Measurements from ENCODE around the gene RENBP. TPM values are rescaled to one million over a fixed set of nuclear protein-coding genes. Genes with fewer than 3 reads are reported as not detected.

Gene RENBP
- total RNA-seq, 5 donors from 2014 or later (not counting 1 experiment from before 2014, with no cell fraction given): 10.2 to 23.5 (median 19.5) TPM

DNA sequence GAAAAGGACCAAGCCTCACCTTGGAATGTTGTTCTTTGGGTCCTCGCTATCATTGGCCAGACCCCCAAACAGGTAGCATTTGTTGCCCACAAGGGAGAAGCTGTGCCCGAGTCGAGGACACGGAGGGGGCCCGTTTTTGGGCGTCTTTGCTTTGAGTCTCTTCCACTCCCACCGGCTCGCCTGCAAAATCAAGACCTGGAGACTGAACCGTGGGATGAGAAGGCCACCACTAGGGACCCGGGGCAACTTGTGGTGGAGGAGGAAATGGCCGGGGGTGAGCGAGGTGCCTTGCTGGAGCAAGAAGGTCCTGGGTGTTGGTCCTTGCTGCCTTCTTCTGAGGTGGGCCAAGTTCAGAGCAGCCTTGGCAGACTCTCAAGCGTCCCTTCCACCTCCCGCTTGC is 19.7 kb upstream of the RENBP start:
- DNase-seq: no peak
- Histone ChIP-seq H3K27ac (ENCODE audit: low read length) (no peak overlapping the region), H3K4me3 (ENCODE audit: control insufficient read depth in 1 of 2, extremely low read depth in 1 of 2, low read length in 1 of 2) (no peak overlapping the region), H3K36me3 (ENCODE audit: control insufficient read depth in 2 of 2, extremely low read depth in 1 of 2, insufficient read depth in 1 of 2, low read length in 1 of 2) (peaks cover 18 to 50% of the 10 kb centered on the region in 2 donors), H3K4me1 (ENCODE audit: control insufficient read depth in 1 of 2, extremely low read depth in 1 of 2, insufficient read depth in 2 of 2, low read length in 2 of 2) (peaks cover 6 to 50% of the 10 kb centered on the region in 2 experiments), H3K27me3 (replicated peaks in 1 of 2; ENCODE audit: control insufficient read depth in 2 of 2, extremely low read depth in 1 of 2, insufficient read depth in 2 of 2, low read length in 1 of 2) (no peaks in the 10 kb centered on the region), H3K9me3 (no peaks in the 10 kb centered on the region)
- Mint-ChIP-seq H3K36me3 (peaks cover 4% of the 10 kb centered on the region), H3K4me3 (no peak overlapping the region), H3K27ac (no peak overlapping the region), H3K4me1 (peaks cover 34 to 42% (median 40%) of the 10 kb centered on the region in 3 donors), H3K27me3 (no peaks in the 10 kb centered on the region), H3K9me3 (no peaks in the 10 kb centered on the region)
- ATAC-seq (replicated peaks in 1 of 4): no peak
- ChIA-PET POLR2A (no interaction called here), CTCF (no interaction called here)
- no CpG with 5 or more reads among the region's 14 CpGs for WGBS (ENCODE audit: insufficient coverage)

DNA sequence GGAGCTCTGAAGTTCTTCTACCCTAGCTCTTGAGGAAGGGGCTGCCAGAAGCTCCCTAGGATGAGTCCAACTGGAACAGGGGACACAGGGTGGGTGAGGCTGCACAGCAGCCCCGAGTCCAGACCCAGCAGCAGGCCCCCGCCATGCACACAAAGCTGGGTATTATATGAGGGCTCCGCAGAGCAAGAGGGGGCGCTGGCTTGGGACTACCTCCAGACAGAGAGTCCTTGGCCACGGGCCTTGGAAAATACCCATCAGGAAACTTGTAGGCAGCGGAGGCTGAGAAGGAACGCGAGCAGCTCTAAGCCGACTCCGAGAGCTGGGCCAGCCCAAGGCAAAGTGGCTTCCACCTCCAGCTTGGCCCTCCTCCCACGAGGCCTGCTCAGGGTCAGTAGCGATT is 19.1 kb upstream of the RENBP start:
- H3K4me3 ChIP-seq (ENCODE audit: control insufficient read depth in 1 of 2, extremely low read depth in 1 of 2, low read length in 1 of 2): no peak overlapping the region
- Mint-ChIP-seq H3K36me3 (peaks cover 4% of the 10 kb centered on the region), H3K9me3 (no peaks in the 10 kb centered on the region), H3K4me3 (no peak overlapping the region), H3K27me3 (no peaks in the 10 kb centered on the region), H3K4me1 (peaks cover 33 to 40% (median 36%) of the 10 kb centered on the region in 3 donors), H3K27ac (no peak overlapping the region)
- CTCF ChIA-PET: interaction anchor here in 1 of 2 donors (0.5 kb wide), 2 partner anchors 11 to 15 kb away, joined by 3 to 4 read pairs; no protein-coding TSS in a partner anchor
- H3K36me3 ChIP-seq (ENCODE audit: control insufficient read depth in 2 of 2, extremely low read depth in 1 of 2, insufficient read depth in 1 of 2, low read length in 1 of 2): peaks cover 20 to 55% of the 10 kb centered on the region in 2 donors
- POLR2A ChIA-PET: no interaction called here
- no peak for DNase-seq
- no peaks in the 10 kb centered on the region for H3K27me3 ChIP-seq (replicated peaks in 1 of 2; ENCODE audit: control insufficient read depth in 2 of 2, extremely low read depth in 1 of 2, insufficient read depth in 2 of 2, low read length in 1 of 2)
- H3K27ac ChIP-seq (ENCODE audit: low read length): no peak overlapping the region
- WGBS (ENCODE audit: insufficient coverage): 100% methylated on average over 3 of the region's 12 CpGs
- no peaks in the 10 kb centered on the region for H3K9me3 ChIP-seq
- H3K4me1 ChIP-seq (ENCODE audit: control insufficient read depth in 1 of 2, extremely low read depth in 1 of 2, insufficient read depth in 2 of 2, low read length in 2 of 2): peaks cover 6 to 44% of the 10 kb centered on the region in 2 experiments
- no peak for ATAC-seq (replicated peaks in 1 of 4)

DNA sequence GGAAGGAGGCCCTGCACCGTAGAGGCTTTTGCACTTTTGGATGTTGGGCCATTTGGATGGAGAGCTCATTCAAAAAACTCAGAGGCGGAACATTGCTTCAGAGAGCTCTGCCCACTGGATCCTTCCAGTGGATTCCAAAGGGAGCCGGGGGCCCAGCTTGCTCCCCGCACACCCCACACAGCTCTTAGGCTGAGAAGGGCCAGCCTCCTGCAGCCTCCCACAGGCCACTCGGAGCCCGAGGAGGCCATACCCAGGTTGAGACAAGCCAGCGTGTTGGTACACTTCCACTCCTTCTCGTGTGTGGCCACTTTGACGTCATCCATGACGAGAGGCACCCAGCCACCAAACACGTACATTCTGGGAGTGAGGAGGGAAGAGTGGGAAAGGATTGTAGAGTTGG is 16.8 kb upstream of the RENBP start:
- peaks cover 11 to 19% (median 14%) of the 10 kb centered on the region in 3 donors for H3K4me1 Mint-ChIP-seq
- H3K36me3 Mint-ChIP-seq: peaks cover 7% of the 10 kb centered on the region
- H3K27me3 ChIP-seq (replicated peaks in 1 of 2; ENCODE audit: control insufficient read depth in 2 of 2, extremely low read depth in 1 of 2, insufficient read depth in 2 of 2, low read length in 1 of 2): no peaks in the 10 kb centered on the region
- no peaks in the 10 kb centered on the region for H3K9me3 Mint-ChIP-seq
- no peaks in the 10 kb centered on the region for H3K27me3 Mint-ChIP-seq
- H3K4me1 ChIP-seq (ENCODE audit: control insufficient read depth in 1 of 2, extremely low read depth in 1 of 2, insufficient read depth in 2 of 2, low read length in 2 of 2): peaks cover 0 to 21% of the 10 kb centered on the region in 2 experiments
- H3K27ac Mint-ChIP-seq: no peak overlapping the region
- H3K9me3 ChIP-seq: no peaks in the 10 kb centered on the region
- CTCF ChIA-PET: no interaction called here
- H3K4me3 ChIP-seq (ENCODE audit: control insufficient read depth in 1 of 2, extremely low read depth in 1 of 2, low read length in 1 of 2): no peak overlapping the region
- DNase-seq: no peak
- ATAC-seq (replicated peaks in 1 of 4): no peak
- no peak overlapping the region for H3K27ac ChIP-seq (ENCODE audit: low read length)
- WGBS (ENCODE audit: insufficient coverage): 100% methylated on average over 2 of the region's 11 CpGs
- H3K36me3 ChIP-seq (ENCODE audit: control insufficient read depth in 2 of 2, extremely low read depth in 1 of 2, insufficient read depth in 1 of 2, low read length in 1 of 2): peaks cover 20 to 77% of the 10 kb centered on the region in 2 donors
- H3K4me3 Mint-ChIP-seq: no peak overlapping the region
- POLR2A ChIA-PET: interaction anchor here in 1 of 2 donors (0.6 kb wide), 1 partner anchor 9 kb away, joined by 4 read pairs; no protein-coding TSS in a partner anchor

DNA sequence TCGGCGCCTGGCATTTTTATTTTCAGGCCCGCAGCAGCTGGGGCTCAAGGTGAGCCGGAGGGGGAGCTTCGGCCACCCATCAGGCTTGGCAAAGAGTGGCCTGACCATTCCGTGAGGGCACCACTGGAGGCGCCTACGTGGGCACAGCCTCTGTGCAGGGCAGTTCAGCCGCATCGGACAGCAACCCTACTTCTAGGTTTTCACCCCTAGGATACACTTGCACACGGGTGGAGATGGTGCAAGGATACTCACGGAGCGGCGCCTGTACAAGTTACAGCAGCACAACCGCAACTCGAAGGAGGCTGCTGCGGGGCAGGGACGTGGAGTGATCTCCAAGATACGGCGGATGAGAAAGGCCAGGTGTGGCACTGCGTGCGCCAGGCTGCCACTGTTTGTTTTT is 16.3 kb upstream of the RENBP start:
- Histone ChIP-seq H3K36me3 (ENCODE audit: control insufficient read depth in 2 of 2, extremely low read depth in 1 of 2, insufficient read depth in 1 of 2, low read length in 1 of 2) (peaks cover 20 to 81% of the 10 kb centered on the region in 2 donors), H3K4me1 (ENCODE audit: control insufficient read depth in 1 of 2, extremely low read depth in 1 of 2, insufficient read depth in 2 of 2, low read length in 2 of 2) (peaks cover 0 to 16% of the 10 kb centered on the region in 2 experiments), H3K27me3 (replicated peaks in 1 of 2; ENCODE audit: control insufficient read depth in 2 of 2, extremely low read depth in 1 of 2, insufficient read depth in 2 of 2, low read length in 1 of 2) (no peaks in the 10 kb centered on the region), H3K27ac (ENCODE audit: low read length) (no peak overlapping the region), H3K9me3 (no peaks in the 10 kb centered on the region), H3K4me3 (ENCODE audit: control insufficient read depth in 1 of 2, extremely low read depth in 1 of 2, low read length in 1 of 2) (no peak overlapping the region)
- POLR2A ChIA-PET: no interaction called here
- Mint-ChIP-seq H3K27me3 (no peaks in the 10 kb centered on the region), H3K36me3 (peaks cover 7% of the 10 kb centered on the region), H3K27ac (no peak overlapping the region), H3K4me3 (no peak overlapping the region), H3K9me3 (no peaks in the 10 kb centered on the region), H3K4me1 (peaks cover 7 to 14% (median 9%) of the 10 kb centered on the region in 3 donors)
- DNase-seq (no peak), ATAC-seq (replicated peaks in 1 of 4) (no peak)
- CTCF ChIA-PET: no interaction called here
- 95% methylated on average over 14 of the region's 22 CpGs for WGBS (ENCODE audit: insufficient coverage)

DNA sequence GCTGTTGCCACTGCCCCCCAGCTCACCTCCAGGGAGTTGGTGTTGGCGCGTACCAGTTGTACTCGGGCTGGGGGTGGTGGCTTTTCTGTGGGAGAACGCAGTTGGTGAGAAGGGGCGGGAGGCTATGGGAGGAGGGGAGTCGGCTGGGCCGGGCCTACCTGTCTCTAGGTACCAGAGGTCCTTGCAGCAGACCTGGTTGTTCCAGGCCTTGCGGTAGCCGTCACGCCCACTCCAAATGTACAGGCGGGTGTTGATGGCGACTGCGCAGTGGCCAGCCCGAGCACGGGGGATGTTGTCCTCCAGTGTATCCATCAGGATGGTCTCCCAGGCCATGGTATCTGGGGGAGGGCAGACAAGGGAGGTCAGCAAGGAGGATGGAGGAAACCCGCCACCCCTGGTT is 15.6 kb upstream of the RENBP start:
- H3K27ac Mint-ChIP-seq: no peak overlapping the region
- no peak for ATAC-seq (replicated peaks in 1 of 4)

DNA sequence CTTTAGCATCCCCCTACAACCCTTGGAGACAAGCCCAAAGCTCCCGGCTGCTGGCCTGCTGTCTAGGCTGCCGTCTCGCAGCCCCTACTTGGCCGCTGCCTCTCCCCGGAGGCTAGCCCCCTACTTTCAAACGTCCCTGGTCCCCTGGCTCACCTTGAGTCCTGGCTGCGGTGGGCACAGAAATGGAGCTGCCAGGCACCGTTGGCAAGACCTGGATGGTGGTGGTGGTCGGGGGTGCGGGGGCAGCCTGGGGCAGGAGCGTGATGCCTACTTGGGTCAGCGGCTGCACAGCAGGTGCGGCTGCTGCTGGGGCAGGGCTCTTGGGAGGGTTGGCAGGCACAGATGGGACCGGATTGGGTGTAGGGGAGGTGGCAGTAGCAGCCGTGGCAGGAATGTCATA is 15.2 kb upstream of the RENBP start:
- WGBS (ENCODE audit: insufficient coverage): 100% methylated on average over 1 of the region's 15 CpGs
- H3K36me3 Mint-ChIP-seq: peaks cover 7% of the 10 kb centered on the region

More for the DNA sequence above, 15.6 kb upstream of the RENBP start:
- DNase-seq: no peak
- Histone ChIP-seq H3K36me3 (ENCODE audit: control insufficient read depth in 2 of 2, extremely low read depth in 1 of 2, insufficient read depth in 1 of 2, low read length in 1 of 2) (peaks cover 22 to 88% of the 10 kb centered on the region in 2 donors), H3K4me3 (ENCODE audit: control insufficient read depth in 1 of 2, extremely low read depth in 1 of 2, low read length in 1 of 2) (no peak overlapping the region), H3K27ac (ENCODE audit: low read length) (no peak overlapping the region), H3K9me3 (no peaks in the 10 kb centered on the region), H3K4me1 (ENCODE audit: control insufficient read depth in 1 of 2, extremely low read depth in 1 of 2, insufficient read depth in 2 of 2, low read length in 2 of 2) (peaks cover 0 to 9% of the 10 kb centered on the region in 2 experiments), H3K27me3 (replicated peaks in 1 of 2; ENCODE audit: control insufficient read depth in 2 of 2, extremely low read depth in 1 of 2, insufficient read depth in 2 of 2, low read length in 1 of 2) (no peaks in the 10 kb centered on the region)
- Mint-ChIP-seq H3K4me3 (no peak overlapping the region), H3K36me3 (peaks cover 7% of the 10 kb centered on the region), H3K27me3 (no peaks in the 10 kb centered on the region), H3K9me3 (no peaks in the 10 kb centered on the region), H3K4me1 (peaks cover under 1 to 7% (median 2%) of the 10 kb centered on the region in 3 donors)
- POLR2A ChIA-PET: no interaction called here
- no CpG with 5 or more reads among the region's 16 CpGs for WGBS (ENCODE audit: insufficient coverage)
- CTCF ChIA-PET: no interaction called here

DNA sequence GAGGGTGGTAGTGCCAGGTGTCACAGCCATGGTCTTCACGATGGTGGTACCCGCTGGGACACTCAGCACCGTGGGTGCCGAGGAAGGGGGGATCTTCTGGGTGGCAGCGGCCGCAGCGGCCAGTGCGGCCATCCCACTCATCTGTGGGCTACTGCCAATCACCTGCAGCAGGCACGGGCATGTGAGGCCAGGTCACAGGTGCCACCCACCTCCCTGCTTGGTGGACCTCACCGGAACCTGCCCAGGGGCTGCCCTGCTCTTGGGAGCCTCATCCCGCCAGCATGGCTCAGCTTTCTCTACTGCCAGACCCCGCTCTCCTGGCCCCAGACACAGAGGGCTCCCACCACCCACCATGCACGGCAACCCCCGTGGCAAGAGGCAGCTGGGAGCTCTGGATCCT is 14.2 kb upstream of the RENBP start:
- no peak overlapping the region for H3K27ac ChIP-seq (ENCODE audit: low read length)
- Mint-ChIP-seq H3K36me3 (peaks cover 7% of the 10 kb centered on the region), H3K4me3 (no peak overlapping the region), H3K9me3 (no peaks in the 10 kb centered on the region), H3K4me1 (no peaks in the 10 kb centered on the region), H3K27ac (no peak overlapping the region), H3K27me3 (no peaks in the 10 kb centered on the region)
- no peak overlapping the region for H3K4me3 ChIP-seq (ENCODE audit: control insufficient read depth in 1 of 2, extremely low read depth in 1 of 2, low read length in 1 of 2)
- H3K27me3 ChIP-seq (replicated peaks in 1 of 2; ENCODE audit: control insufficient read depth in 2 of 2, extremely low read depth in 1 of 2, insufficient read depth in 2 of 2, low read length in 1 of 2): no peaks in the 10 kb centered on the region
- peaks cover 0 to 2% of the 10 kb centered on the region in 2 experiments for H3K4me1 ChIP-seq (ENCODE audit: control insufficient read depth in 1 of 2, extremely low read depth in 1 of 2, insufficient read depth in 2 of 2, low read length in 2 of 2)
- no peaks in the 10 kb centered on the region for H3K9me3 ChIP-seq
- CTCF ChIA-PET: no interaction called here
- ATAC-seq (replicated peaks in 1 of 4) (no peak), DNase-seq (no peak)
- 98% methylated on average over 7 of the region's 14 CpGs for whole genome bisulfite sequencing (ENCODE audit: insufficient coverage)
- peaks cover 20 to 96% of the 10 kb centered on the region in 2 donors for H3K36me3 ChIP-seq (ENCODE audit: control insufficient read depth in 2 of 2, extremely low read depth in 1 of 2, insufficient read depth in 1 of 2, low read length in 1 of 2)
- POLR2A ChIA-PET: no interaction called here

More for the DNA sequence above, 15.2 kb upstream of the RENBP start:
- Mint-ChIP-seq H3K9me3 (no peaks in the 10 kb centered on the region), H3K27me3 (no peaks in the 10 kb centered on the region), H3K27ac (no peak overlapping the region), H3K4me3 (no peak overlapping the region), H3K4me1 (peaks cover 0 to 2% (median 0%) of the 10 kb centered on the region in 3 donors)
- DNase-seq (no peak), ATAC-seq (replicated peaks in 1 of 4) (no peak)
- CTCF ChIA-PET: no interaction called here
- Histone ChIP-seq H3K36me3 (ENCODE audit: control insufficient read depth in 2 of 2, extremely low read depth in 1 of 2, insufficient read depth in 1 of 2, low read length in 1 of 2) (peaks cover 26 to 93% of the 10 kb centered on the region in 2 donors), H3K27ac (ENCODE audit: low read length) (no peak overlapping the region), H3K4me3 (ENCODE audit: control insufficient read depth in 1 of 2, extremely low read depth in 1 of 2, low read length in 1 of 2) (no peak overlapping the region), H3K4me1 (ENCODE audit: control insufficient read depth in 1 of 2, extremely low read depth in 1 of 2, insufficient read depth in 2 of 2, low read length in 2 of 2) (peaks cover 0 to 5% of the 10 kb centered on the region in 2 experiments), H3K27me3 (replicated peaks in 1 of 2; ENCODE audit: control insufficient read depth in 2 of 2, extremely low read depth in 1 of 2, insufficient read depth in 2 of 2, low read length in 1 of 2) (no peaks in the 10 kb centered on the region), H3K9me3 (no peaks in the 10 kb centered on the region)
- POLR2A ChIA-PET: no interaction called here

Measured in T-cell (primary cell).